Putamen (tissue), 1 donor: ENCODE results near the gene RALGAPA1.

Experiments used
- DNase-seq: peaks from one replicate; pipeline ENCODE4 v3.0.0-alpha.2; 2016; ENCODE audit warnings: low spot score

The RALGAPA1 gene

DNA sequence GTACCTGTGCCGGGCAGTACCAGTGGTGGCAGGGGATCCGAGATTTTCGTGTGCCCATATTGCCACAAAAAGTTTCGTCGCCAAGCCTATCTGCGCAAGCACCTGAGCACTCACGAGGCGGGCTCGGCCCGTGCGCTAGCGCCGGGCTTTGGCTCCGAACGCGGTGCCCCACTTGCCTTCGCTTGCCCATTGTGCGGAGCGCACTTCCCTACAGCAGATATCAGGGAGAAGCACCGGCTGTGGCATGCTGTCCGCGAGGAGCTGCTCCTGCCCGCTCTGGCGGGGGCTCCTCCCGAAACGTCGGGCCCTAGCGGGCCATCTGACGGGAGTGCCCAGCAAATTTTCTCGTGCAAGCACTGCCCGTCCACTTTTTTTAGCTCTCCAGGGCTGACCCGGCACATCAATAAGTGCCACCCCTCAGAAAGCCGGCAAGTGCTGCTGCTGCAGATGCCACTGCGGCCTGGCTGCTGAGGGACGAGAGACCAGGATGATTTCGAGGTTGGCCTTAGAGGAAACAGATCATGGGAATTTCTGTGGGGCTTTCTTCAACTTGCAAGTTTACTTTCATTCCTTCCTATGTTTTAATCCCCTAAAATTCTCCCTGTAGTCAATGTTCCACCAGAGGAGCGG is 273.5 kb downstream of the RALGAPA1 start:
- no peak for DNase-seq

DNA sequence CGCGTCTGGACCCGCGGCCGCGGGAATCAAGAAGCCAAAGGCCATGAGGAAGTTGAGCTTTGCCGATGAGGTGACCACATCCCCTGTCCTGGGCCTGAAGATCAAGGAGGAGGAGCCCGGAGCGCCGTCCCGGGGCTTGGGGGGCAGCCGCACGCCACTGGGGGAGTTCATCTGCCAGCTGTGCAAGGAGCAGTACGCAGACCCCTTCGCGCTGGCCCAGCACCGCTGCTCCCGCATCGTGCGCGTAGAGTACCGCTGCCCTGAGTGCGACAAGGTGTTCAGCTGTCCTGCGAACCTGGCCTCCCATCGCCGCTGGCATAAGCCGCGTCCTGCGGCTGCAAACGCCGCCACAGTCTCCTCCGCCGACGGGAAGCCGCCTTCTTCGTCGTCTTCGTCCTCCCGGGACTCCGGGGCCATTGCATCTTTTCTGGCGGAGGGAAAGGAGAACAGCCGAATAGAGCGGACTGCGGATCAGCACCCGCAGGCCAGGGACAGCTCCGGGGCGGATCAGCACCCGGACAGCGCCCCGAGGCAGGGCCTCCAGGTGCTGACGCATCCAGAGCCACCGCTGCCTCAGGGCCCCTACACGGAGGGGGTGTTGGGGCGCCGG is 274.1 kb downstream of the RALGAPA1 start:
- peak; percentile 18 for DNase-seq

DNA sequence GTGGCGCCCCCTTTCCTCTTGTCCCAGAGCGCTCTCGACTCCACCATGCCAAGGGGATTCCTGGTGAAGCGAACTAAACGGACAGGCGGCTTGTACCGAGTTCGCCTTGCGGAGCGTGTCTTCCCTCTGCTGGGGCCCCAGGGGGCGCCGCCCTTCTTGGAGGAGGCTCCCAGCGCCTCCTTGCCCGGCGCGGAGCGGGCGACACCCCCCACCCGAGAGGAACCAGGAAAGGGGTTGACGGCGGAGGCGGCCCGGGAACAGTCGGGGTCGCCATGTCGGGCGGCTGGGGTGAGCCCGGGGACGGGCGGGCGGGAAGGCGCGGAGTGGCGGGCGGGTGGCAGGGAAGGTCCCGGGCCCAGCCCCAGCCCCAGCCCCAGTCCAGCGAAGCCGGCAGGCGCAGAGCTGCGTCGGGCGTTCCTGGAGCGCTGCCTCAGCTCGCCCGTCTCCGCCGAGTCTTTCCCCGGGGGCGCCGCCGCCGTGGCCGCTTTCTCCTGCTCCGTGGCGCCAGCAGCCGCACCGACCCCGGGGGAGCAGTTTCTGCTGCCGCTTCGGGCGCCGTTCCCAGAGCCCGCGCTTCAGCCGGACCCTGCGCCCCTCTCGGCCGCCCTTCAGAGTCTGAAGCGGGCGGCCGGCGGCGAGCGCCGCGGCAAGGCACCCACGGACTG is 274.8 kb downstream of the RALGAPA1 start:
- peak; percentile 40 for DNase-seq

DNA sequence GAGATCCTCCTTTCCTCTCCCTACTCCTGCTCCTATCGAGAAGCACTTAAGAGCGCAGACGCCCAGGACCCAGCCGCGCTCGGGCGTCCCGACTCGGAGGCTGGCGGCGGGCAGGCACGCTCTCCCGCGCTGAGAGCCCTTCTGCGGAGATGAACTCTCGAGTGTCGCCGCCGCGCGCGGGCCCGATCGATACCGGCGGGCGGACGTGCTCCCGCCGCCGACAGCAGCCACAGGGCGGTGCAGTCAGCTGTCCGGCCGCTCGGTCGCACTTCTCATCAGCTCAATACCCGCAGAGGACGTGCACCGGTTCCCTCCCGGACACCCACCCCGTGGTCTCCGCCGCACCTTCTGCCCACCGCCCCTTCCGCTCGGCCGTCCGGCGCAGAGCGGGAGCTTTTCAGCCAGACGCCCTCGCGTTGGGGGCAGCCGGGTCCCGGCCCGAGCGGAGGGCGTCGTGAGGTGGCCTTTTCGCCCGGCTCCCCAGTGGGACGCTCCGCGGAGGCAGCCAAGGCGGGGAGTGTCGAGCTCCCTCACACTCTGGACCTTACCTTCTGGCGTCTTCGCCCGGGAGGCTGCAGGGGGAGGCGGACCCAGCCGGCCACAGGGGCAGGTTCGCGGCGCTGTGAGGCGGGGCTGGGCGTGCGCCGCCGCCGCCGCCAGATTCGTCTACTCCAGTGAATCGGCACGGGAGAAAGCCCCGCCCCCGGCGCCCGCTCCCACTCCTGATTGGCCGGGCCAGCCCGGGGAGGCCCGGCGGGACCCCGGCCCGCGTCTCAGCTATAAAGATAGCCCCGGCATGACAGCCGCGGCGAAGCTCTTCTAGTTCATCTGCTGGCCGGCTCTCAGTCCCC is 275.5 kb downstream of the RALGAPA1 start, which contains the start of gene INSM2:
Gene INSM2, plus strand, starts transcription at position 808 of the 851 bp plus-strand sequence. CDS start 89 bp downstream, outside the sequence.
- DNase-seq: peak; percentile 67

GRCh38 chr14:35532783-35533356 is 276.2 kb downstream of the RALGAPA1 start:
- DNase-seq: no peak

GRCh38 chr14:35531960-35532747 is 276.9 kb downstream of the RALGAPA1 start:
- no peak for DNase-seq

GRCh38 chr14:35526962-35527361 is 282.1 kb downstream of the RALGAPA1 start:
- no peak for DNase-seq

GRCh38 chr14:35525695-35526094 is 283.4 kb downstream of the RALGAPA1 start:
- DNase-seq: no peak

DNA sequence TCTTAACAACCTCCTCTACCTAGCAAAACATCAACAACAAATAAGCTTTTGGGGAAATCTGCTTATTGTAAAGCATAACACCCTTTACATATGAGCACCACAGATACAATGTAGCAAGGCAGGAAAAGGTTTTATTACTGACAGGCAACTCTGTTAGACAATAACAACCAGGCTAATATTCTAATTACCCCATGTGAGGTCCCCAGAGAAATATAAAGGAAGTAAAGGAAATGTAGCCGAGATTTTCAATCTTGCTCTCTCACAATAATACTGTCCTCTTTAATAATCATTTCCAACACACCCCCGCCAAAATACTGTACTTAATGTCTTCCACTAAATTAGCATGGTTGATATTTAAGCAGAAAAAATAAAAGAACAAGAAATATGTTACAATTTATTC is 289.1 kb downstream of the RALGAPA1 start:
- no peak for DNase-seq

DNA sequence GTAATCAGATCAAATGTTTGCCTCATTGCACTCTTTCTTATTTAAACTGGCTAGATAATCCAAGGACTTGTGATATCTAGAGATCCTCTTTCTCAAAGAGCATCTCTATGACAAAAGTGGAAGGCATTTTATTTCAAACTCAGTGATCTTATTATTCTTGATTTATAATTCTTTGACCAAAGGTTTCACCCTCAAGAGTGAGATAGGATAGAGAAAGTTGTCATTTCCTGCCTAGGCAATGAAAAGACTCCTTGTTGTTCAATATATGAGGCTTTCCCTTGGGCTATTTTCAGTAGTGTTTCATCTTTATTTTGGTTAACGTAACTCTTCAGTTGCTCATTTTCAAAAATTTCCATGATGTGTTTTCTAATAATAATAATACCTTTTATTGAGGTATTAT is 293.2 kb downstream of the RALGAPA1 start:
- no peak for DNase-seq

DNA sequence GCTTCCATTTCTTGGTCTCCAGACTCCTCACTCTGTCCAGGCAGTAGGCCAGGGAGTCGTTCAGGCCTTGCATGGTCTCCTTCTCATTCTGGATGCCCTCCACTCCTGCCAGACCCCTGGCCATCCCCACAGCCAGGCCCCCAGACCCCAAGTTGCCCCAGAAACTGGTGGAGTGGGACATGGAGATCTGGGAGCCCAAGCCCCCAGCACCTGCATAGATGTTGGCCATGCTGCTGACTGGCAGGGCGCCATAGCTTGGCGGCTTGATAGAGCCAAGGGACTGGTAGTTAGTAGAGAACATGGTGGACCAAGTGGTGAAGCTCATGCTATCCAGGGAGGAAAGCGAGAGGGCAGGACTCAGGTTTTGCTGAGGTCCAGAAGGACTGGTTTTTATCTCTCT is 296.3 kb downstream of the RALGAPA1 start:
- DNase-seq: no peak

GRCh38 chr14:35509846-35510245 is 299.2 kb downstream of the RALGAPA1 start:
- DNase-seq: no peak

GRCh38 chr14:35506927-35507326 is 302.2 kb downstream of the RALGAPA1 start:
- no peak for DNase-seq

GRCh38 chr14:35506461-35506860 is 302.6 kb downstream of the RALGAPA1 start:
- no peak for DNase-seq

DNA sequence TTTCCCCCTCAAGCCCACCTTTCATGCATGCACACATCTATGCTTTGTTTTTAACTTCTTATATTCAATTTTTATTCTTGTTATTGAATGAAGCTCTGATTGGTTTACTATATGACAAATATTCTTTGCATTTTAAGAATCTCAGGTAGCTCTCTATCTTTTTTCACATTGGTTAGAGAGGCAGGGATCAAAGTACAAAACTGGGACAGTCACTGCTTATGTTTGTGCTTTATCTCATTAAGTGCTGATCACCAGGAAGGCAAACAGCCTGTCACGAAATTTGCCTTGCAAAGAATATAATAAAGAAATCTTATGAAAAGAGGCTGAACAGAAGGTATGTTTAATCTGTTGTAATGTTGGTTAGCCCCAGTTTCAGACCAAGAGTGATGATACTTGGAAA is 304.8 kb downstream of the RALGAPA1 start:
- DNase-seq: no peak

GRCh38 chr14:35503646-35504045 is 305.4 kb downstream of the RALGAPA1 start:
- DNase-seq: no peak

- DNase-seq: no peak
Measured at GRCh38 chr14:35499180-35499579, 309.9 kb downstream of the RALGAPA1 start.

GRCh38 chr14:35495278-35495677 is 313.8 kb downstream of the RALGAPA1 start:
- DNase-seq: no peak

DNA sequence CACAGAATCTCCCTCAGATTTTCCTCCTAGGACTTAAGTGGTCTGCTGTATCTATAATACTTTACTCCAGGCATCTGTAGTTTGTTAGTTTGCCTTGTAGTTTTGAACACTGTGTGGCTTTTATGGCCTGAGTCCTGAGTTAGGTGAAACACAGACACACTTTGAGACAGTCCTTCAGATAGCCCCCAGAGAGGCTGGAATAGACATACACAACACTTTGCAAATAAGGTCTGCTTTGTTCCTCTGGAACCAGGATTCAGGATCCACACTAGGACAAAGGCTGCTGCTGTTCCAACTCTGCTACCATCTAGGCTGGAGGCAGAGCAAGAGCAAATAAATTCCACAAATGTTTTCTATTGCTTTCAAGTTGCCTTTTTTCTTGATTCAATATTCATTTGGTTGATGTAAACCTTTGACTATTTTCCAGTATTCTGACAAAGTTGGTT is 316.5 kb downstream of the RALGAPA1 start:
- DNase-seq: no peak
